ENCODE measurements around the gene NEO1.
"Not testable (repeated sequence)": the region's sequence is repeated elsewhere in the genome, so short reads cannot be mapped to it uniquely, and the experiment has no call there.

NEO1 gene

DNA sequence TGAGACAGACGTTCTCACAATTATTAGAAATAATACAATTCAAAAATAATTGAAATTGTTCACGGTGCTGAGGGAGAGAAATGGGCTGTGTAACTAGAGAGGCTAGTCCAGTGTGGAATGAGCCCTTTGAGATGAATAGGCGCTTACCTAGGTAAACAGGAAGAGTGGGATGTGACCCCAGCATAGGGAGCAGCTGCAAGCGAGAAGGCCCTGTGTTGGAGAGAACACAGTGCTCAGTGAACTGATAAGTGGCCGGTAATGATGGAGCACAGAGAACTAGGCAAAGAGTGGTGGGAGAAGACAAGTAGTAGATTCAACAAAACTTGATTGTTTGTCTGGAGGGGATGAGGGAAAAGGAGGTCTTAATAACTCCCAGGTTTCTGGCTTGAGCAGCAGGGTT, 212.6 kb downstream of the NEO1 start:
- DNase-seq (ENCODE audit: low read depth): no peak

DNA sequence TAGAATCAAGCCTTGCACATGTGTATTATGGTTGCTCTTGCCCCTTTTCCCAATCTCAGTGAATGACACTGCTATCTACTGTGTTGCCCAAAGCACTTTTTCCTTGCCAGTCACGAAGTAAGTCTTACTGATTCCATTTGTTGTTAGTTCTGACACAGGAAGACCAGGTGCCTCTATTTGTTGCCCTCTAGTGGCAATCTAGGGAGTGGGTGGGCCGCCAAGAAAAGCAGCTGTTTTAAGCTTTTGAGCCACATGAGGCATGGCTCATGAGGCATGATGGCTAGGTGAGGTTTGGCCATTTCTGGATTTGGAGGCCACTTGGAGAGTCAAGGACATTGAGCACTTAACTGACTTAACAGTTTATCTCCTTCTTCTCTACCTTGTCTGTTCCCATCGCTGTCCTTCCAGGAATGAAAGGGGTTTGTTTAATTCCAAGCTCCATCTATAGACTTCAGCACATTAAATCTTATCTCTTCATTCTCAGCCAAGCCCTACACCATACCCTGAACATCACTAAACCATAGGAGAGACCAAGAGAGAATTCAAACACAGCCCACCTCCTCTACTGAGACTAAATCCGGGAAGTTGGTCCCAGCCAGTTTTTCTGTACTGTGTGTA, 213.4 kb downstream of the NEO1 start:
- DNase-seq (ENCODE audit: low read depth): peak; percentile 32

DNA sequence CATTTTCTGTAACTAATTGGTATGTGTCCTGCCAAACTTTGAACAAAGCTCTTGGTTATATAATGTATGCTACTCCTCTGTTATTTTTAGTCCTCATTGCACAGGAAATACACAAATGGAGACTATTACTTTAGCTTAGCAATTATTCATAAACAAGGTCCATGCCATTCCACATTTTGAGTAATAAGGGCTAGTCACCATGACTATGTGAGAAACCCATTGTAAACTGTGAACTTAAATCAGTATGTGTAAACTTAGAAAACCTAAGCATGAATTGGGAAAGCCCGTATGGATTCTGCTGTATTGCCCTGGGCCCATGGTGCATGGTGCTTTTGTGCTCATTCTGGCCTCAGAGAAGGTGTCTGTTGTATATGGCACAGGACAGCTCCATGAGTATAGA, 216.2 kb downstream of the NEO1 start:
- no peak for DNase-seq (ENCODE audit: low read depth)

DNA sequence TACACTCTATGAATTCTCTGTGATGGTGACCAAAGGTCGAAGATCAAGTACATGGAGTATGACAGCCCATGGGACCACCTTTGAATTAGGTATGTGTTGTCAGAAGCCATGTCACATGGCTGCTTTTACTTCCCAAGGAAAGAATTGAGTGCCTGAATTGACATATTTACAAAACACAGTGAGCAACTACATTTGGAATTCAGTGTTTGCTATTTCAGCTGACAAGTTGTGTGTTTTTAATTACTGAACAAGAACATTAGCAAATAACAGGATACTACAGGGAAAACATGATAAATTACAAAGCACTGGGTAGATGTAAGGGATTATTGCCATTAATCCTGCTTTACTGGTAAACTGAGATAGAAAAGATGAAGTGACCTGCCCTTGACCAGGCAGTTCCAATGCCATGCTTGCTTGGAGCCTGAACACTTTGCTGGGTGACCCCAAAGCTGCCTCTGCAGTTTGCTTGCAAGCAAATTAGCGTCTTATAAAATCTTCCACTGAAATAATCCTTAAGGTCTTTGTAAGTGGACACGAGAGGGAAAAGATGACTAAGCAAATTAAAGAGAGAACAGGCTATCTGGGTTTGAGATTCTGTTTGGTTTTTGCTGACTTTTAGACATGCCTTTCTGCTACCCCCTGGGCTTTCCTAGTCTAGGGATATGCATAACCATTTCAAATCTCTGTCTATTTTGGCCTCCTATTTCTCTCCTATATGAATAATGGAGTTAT, 218.3 kb downstream of the NEO1 start:
- DNase-seq (ENCODE audit: low read depth): no peak

DNA sequence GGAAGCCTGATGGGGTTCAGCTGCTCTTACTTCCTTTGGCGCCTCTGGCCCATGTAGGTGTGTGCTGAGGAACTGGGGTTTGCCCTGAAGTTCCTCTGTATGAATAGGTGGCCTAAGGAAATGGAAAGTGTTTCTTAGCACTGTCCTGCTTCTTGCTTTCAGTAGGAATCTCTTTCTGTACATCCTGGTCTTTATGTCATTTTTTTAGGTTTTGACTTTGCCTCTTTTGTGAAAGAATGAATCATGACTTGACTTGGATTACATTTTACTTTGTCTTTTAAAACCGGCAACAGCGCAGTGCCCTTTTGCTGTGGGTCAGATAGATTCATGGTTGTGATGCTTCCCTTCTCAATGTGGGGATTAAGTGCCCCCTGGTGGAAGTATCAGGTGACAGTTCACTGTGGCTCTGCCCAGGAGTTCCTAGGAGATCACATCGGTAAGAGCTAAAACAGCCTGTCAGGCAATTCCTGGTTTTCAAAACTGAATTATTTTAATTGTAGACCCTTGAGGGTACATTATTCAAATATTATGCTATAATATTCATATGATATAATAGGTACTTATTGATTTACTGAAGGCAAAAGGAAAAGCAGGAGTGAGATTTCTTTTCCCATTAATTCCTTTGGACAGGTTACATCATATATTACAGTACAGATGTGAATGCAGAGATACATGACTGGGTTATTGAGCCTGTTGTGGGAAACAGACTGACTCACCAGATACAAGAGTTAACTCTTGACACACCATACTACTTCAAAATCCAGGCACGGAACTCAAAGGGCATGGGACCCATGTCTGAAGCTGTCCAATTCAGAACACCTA, 221.1 kb downstream of the NEO1 start:
- peak; percentile 19 for DNase-seq (ENCODE audit: low read depth)

DNA sequence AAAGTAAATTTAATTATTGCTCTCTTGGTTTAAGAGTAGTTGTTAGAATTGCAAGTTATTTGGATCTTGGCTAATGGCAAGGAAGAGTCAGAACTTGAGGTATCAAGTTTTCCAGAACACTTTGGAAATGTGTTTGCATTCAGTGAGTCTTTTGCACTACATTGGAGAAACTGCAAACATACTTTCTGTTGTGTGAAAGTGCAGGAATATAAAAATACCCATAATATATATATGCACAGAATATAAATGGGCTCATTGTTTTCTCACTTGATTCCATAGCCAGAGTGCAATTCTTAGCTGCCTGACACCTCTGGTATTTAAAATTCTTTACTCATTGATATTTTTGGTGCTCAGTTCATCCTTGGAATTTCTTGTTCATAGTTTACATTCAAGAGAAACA, 223.6 kb downstream of the NEO1 start:
- DNase-seq (ENCODE audit: low read depth): no peak

DNA sequence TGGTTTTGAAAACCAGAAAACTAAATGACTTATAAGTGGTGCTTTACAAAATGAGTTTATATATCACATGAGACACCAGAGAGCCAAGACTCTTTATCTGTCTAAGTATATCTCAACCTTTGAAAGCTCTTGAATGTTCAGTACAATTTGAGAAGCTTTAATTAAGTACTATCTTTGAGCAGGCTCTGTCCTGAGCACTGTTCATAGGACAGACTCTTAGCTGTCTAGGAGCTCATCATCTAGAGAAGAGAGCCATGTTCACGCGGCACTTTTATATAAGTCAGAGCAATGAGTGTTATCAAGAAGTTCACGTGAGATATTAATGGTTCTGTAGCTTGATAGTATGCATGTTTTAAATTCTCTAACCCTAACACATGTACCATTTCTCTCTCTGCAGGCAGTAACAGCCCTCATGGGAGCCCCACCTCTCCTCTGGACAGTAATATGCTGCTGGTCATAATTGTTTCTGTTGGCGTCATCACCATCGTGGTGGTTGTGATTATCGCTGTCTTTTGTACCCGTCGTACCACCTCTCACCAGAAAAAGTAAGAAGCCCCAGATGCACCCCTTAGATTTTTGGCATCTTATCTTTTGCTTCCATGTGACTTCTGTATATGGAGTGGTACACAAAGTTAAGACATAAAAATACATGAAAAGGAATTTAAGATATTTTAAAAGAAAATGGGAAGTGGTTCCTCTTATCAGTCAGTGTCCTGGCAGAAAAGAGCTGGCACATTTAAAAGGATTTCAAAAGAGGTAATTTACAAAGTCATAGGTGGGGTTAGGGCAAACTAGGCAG, 230.5 kb downstream of the NEO1 start:
- DNase-seq (ENCODE audit: low read depth): no peak

DNA sequence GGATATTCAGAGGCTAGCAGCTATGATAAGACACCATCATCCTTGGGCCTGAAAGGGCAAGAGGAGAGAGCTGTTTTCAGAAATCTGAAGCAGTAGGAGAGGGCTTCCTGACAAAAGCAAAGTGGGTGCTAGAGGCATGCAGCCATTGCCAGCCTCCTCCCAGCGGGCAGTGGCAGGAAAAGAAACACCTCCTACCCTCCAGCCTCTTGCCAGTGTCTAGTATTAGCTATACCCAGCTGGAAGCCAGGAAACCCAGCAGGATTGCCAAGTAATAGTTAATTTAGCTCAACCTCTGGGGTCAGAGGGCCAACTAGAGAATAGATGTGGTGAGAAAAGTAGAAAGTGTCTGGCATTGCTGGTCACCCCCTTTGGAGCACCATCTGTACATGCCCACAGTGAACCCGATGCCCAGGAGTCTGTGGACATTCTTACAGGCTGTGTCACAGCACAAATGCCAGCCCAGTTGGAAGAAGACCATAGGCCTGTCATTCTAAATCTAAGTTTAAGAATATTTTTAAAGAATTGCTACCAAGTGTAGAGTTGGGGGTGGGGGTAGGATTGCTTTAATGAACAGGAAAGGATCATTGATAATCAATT, 231.2 kb downstream of the NEO1 start:
- no peak for DNase-seq (ENCODE audit: low read depth)

DNA sequence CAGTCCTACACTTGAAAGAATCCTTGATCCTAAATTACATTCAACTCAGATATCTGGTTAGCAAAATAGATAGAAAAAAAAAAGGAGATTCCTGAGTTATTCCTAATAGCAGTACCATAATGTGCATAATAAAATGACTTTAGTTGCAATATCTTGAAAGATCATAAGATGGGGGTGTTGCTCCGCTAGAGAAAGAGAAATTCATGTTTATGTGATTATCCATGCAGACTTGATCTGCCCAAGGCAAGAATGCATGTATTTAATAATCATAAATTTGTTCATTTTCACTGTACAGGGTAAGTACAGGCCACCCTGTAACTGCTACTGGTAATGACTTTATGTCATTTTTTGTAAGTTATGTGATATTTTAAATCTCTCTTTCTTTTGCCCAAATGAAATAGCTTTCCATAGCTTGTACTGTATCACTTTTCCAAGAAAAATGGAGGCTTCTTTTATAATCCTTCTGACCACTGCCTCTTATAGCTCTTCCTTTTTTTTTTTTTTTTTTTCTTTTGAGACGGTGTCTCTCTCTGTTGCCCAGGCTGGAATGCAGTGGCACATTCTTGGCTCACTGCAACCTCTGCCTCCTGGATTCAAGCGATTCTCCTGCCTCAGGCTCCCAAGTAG, 231.9 kb downstream of the NEO1 start:
- no peak for DNase-seq (ENCODE audit: low read depth)

DNA sequence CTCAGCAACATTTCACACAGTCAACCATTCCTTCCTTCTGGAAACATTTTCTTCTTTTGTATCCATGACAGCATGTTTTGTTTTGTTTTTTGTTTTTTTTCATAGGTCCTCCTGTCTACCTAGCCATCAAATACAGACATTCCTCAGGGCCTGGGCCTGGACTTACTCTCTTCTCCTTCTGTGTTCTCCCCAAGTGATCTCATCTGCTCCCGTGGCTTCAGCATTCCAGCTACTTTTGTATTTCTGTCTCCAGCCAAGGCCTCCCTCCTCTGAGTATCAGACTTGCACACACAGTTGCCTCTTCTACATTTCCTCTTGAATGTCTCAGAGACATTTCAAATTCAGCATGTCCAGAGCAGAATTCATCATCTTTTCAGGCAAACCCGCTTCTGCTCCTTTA, 234.0 kb downstream of the NEO1 start:
- DNase-seq (ENCODE audit: low read depth): no peak

DNA sequence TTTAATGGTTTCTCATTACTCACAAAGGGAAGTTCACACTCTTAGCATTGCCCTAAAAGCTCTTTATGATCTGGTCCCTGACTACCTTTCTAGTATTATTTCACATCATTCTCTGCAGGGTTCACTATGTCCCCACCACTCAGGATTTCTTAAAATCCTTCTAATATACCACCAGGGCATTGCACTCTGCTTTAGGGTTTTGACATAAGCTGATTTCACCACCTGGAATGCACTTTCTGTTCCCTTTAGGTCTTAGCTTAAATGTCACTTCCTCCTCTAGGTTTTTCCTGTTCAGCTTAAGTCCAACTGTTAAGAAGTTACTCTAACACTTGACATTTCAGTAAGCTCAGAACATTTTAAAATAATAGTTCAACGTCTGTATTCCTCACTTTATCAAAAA, 234.8 kb downstream of the NEO1 start:
- no peak for DNase-seq (ENCODE audit: low read depth)

DNA sequence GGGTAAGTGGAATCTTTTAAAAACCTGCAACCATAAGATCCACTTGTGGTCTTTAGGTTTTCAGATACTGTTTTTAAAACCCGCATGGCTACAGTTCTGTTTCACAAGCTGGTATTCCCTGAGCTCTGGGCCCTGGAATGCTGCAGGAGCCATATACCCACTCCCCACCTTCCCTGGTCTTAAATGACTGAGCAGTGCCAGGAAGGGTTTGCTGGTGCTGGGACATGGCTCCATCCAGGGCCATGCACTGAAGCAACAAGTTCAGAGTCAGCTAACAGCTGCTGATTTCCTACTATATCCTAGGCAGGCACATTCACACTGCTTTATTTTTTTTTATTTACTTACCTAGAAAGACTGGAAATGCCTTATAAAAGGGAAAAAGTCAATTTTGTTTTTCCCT, 239.2 kb downstream of the NEO1 start:
- DNase-seq (ENCODE audit: low read depth): no peak

DNA sequence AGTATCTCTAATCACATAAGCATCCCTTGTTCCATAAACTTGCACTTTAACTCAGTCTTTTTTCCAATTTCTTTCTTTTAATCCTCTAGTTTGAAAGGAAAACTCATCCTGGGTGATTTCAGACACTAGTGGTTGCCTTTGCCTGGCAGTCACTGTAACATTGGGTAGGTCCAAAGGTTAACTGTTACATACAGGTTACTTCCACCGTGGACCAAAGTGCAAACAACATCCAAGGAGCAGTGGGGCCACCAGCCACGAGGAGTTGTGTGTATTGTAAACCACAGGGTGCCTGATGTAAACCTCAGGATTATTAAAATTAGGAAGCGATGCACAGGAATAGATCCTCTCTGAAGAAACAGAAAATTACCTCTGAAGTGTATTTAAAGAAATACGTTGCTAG, 241.5 kb downstream of the NEO1 start:
- DNase-seq (ENCODE audit: low read depth): no peak

DNA sequence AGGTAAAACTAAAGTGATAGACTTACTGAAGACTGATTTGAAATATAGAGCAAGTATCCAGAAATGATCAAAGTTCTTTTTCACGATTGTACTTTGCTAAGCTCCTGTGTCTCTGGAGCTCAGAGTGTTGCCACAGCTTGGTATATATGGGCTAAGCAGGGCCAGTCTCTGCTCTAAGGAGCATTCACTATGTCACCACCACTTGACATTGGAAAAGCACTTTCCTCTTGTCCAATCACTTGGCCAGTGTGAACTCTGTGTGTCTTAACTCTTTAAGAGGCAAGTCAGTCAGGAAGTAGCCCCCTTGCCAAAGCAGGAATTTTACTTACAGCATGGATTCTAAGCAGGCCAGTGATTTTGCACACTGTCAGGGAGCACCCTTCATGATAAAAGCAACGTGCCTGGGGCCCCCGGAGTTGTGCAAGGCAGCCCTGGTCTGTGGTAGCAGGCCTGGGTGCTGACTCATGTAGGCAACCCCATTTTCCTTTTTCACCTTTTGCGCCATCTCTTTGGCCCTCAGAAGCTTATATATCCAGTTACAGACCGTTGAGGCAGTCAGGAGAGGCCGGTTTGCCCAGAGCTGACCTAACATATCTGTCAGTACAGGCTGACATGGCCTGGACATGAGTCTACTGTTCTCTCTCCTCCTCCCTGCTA, 243.5 kb downstream of the NEO1 start:
- DNase-seq (ENCODE audit: low read depth): no peak

DNA sequence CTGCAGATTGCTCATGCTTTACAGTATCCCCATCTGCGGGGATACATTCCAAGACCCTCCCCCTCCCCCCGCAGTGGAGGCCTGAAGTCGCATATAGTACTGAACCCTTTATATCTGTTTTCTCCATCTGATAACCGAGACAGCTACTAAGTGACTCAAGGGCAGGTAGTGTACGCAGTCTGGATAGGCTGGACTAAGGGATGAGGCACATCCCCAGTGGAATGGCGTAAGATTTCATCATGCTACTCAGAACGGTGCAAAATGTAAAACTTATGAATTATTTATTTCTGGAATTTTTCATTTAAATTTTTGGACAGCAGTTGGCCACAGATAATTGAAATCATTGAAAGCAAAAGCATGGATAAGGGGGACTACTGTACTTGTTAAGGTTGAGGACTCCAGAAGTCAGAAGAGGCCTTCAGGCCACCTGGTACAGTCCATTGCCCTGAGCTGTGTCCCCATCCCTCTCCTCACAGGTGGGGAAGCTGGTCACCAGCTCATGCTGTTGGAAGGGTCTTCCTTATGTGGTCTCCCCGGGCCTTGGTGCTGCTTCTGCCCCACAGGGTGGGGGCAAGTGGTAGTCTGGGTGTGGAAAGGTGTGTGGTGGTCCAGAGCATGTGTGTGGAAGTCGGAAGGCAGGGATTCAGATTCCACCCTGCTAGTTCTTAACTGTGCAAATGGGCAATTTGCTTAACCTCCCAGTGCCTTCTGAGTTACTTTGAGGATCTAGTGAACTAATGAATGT, 244.5 kb downstream of the NEO1 start:
- no peak for DNase-seq (ENCODE audit: low read depth)

DNA sequence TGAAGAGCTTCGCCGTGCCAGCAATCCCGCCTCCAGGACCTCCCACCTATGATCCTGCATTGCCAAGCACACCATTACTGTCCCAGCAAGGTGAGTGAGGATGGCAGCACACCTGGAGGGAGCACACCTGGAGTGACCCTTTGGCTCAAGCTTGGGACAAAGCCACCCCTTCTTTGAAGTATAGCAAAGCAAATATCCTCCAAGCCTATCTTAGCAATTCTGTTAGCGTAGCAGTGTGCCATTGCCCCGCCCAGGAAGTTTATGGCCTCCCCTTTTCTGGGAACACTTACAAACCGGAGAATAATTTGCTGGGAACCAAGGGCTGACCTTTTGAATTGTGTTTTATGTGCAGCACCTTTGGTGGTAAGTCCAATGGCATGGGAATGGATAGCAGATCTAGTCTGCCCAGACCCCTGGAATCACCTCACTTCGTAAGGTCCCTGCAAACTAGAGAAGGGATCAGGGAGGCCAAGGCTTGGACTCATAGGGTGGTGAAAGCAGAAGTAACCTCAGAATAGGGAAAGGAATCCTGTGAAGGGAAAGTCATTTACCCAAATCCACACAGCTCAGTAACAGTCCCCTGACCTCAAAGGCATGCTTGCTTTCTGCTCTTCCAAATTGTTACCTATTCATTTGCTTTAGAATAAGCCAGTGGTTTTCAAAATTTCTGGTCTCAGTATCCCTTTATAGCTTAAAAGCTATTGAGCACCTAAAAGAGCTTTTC, 246.4 kb downstream of the NEO1 start:
- DNase-seq (ENCODE audit: low read depth): no peak

DNA sequence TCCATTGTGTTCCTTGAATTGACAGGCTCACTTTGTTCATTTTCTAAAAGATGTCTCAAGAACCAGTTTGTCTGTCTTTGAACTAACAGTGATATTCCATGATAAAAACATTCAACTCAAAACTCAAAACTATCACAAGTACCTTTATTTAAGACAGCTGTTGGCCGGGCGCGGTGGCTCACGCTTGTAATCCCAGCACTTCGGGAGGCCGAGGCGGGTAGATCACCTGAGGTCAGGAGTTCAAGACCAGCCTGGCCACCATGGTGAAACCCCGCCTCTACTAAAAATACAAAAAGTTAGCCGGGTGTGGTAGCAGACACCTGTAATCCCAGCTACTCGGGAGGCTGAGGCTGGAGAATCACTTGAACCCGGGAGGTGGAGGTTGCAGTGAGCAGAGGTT, 248.0 kb downstream of the NEO1 start:
- DNase-seq (ENCODE audit: low read depth): not testable (repeated sequence)

DNA sequence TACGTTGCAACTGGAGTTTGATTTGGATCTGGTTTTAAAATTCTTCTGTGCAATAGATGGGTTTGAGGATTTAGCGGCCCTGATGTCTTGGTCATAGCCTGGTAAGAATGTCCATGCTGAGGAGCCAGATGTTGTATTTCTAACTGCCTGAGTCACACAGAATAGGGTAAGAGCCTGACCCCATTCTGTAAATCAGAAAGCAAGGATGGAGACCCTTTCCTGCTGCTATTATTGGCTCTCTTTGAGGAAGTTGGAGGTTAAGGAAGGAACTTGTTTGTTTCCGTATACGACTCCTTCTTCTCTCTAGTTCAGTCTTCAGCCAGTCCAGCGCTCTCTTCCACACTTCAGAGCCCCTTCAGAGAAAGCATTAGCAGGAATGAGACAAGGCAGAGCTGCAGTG, 251.4 kb downstream of the NEO1 start:
- no peak for DNase-seq (ENCODE audit: low read depth)

Measured in T follicular helper cell (primary cell).